ENCODE data around the gene SLC44A4.
"Not testable (repeated sequence)": the region's sequence is repeated elsewhere in the genome, so short reads cannot be mapped to it uniquely, and the experiment has no call there.

SLC44A4 gene

DNA sequence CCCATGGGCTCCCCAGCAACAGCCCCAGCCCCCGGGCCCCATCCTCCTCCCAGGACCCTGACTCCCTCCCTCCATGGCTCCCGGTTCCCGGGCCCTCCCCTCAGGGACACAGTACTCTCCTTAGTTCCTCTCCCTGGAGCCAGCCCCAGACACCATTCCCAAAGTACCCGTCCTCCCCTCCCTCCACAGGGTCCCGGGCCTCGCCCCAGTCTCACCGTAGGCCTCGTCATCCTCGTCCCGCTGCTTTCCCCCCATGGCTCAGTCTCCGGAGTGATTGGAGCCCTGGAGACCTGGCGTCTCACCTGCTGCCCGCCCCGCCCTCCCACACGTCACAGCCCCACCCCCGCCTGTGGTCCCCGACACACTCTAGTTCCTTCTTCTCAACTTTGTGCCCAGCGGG lies at the start of gene SLC44A4:
Gene SLC44A4 (minus strand): TSS at position 272 of the 400 bp plus-strand sequence. CDS start 17 bp downstream, at position 255.
- DNase-seq = no peak

DNA sequence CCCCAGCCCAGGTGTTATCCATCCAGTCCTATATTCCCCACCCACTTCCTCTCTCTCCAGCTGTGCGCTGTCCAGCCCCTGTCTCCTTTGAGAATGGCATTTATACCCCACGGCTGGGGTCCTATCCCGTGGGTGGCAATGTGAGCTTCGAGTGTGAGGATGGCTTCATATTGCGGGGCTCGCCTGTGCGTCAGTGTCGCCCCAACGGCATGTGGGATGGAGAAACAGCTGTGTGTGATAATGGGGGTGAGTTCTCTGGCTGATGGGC lies 49.8 kb upstream of the SLC44A4 start:
- DNase-seq = no peak

DNA sequence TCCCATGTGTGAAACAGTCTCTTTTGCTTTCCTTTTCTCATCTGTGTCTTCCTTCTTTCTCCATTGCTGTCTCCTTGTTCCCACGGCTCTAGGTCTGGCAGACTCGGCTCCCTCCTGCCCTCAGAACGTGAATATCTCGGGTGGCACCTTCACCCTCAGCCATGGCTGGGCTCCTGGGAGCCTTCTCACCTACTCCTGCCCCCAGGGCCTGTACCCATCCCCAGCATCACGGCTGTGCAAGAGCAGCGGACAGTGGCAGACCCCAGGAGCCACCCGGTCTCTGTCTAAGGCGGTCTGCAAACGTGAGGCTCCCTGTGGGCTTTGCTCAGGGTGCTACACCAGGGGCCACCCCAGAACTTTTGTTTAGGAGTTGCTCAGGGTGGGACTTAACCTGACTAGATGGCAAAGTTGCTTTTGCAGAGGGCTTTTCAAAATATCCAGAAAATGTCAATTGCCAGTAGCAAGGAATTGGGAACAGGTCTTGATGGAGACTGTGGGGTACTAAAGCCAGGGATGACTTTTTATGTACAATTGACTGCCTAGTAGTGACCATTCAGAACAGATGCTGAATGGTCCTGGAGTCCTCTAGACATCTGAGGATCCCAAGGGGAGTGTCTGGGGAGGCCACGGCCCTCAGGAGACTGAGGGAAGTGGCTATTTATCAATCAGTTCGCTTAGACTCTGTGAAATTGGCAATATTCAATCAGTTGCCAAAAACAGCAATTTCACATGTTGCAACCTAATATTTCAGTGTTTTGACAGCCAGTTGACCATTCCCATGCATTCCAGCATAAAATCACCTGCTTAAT lies 49.3 kb upstream of the SLC44A4 start:
- DNase-seq = no peak

- no peak for DNase-seq
Measured at GRCh38 chr6:31927242-31927862, 48.6 kb upstream of the SLC44A4 start, which contains the start of gene C2. C2 (plus strand) TSS chr6:31927717; CDS start chr6:31927753, 36 bp downstream.

- peak in 1 of 2 donors; percentile 6 for DNase-seq
Measured at GRCh38 chr6:31922942-31923341, 44.1 kb upstream of the SLC44A4 start.

DNA sequence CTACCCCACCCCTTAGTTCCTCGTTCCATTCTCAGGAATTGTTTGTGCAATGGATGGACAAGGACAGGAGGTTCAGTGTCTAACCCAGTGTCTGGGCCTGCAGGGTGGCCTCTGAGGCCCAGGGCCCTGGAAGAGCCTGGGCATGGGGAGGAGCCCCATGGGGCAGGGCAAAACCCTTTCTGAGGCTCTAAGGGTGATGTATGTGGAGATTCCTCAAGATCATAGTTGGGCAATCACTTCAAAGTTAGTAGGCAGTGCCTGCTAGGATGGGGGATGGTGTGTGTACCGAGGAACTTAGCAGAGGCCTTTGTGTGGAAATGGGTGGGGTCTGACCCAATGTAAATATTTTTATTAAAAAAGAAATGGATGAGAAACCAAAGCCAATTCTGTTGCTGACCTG lies 42.0 kb upstream of the SLC44A4 start:
- DNase-seq = no peak

- DNase-seq = no peak
Measured at GRCh38 chr6:31919624-31920303, 41.0 kb upstream of the SLC44A4 start.

DNA sequence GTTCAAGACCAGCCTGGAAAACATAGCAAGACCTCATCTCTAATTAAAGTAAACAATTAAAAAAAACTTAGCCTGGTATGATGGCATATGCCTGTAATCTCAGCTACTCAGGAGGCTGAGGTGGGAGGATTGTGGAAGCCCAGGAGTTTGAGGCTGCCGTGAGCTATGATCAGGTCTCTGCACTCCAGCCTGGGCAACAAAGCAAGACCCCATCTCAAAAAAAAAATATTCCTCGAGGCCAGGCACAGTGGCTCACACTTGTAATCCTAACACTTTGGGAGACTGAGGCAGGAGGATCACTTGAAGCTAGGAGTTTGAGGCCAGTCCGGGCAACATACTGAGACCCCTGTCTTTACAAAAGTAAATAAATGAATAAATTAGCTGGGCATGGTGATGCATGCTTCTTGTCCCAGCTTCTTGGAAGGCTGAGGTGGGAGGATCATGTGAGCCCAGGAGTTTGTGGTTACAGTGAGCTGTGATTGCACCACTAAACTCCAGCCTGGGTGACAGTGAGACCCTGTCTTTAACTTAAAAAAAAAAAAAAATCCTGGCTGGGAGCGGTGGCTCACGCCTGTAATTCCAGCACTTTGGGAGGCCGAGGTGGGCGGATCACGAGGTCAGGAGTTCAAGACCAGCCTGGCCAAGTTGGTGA lies 39.4 kb upstream of the SLC44A4 start:
- DNase-seq = no peak

GRCh38 chr6:31915756-31916155 lies 37.0 kb upstream of the SLC44A4 start:
- no peak for DNase-seq

DNA sequence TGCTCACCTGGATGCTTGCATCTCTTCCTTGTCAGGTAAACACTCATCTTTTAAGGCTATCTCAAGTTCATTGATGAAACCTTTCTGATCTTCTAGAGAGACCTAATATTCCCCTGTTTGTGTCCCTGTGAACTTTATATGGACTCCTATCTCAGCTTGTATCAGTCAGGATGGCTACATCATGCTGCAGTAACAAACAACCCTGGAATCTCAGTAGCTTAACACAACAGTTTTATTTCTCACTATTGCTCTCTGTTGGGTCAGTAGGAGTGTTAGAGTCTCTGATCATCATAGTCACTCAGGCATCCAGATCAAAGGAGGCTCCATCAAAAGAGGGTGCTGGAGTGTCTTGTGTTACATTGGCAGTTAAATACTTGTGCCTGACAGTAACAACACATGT lies 36.6 kb upstream of the SLC44A4 start:
- DNase-seq = no peak

DNA sequence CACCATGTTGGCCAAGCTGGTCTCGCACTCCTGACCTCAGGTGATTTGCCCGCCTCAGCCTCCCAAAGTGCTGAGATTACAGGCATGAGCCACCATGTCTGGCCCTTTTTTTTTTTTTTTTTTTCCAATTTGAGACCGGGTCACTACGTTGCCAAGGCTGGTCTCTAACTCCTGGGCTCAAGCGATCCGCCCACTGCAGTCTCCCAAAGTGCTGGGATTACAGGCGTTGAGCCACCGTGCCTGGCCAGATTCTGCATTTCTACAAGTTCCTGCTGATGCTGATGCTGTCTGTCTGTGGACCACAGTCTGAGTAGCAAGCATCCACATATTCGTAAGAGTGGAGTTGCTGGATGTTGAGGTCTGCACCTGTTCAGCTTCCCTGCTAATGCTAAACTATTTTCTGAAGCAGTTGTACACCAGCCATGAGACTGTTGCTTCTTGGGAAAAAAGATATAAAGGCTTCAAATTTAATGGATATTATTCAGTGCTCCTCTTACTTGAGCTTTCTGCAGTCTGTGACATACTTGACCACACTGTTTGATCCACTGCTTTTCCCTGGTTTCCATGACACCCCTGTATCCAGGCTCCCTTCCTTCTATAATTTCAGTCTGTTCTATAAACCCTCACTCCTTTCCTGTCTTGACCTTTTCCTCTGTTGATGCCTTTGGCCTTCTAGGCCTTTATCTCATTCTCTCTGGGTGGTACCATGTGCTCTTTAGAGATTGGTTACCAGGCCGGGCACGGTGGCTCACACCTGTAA lies 33.2 kb upstream of the SLC44A4 start:
- DNase-seq = no peak

GRCh38 chr6:31909298-31909697 lies 30.5 kb upstream of the SLC44A4 start:
- DNase-seq = not testable (repeated sequence)

DNA sequence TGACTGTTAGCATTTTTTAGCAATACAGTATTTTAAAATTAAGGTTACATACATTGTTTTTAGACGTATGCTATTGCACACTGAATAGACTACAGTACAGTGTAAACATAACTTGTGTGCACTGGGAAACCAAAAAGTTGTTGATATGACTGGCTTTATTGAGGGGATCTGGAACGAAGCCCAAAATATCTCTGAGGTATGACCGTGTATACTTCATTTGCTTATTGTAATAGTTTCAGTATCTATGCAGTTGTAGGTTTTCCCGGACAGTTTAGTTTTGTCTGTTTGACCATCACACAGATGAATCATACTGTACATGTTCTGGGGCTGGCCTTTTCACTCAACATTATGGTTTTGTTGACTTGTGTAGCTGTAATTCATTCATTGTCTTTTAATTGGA lies 30.0 kb upstream of the SLC44A4 start:
- no peak for DNase-seq

DNA sequence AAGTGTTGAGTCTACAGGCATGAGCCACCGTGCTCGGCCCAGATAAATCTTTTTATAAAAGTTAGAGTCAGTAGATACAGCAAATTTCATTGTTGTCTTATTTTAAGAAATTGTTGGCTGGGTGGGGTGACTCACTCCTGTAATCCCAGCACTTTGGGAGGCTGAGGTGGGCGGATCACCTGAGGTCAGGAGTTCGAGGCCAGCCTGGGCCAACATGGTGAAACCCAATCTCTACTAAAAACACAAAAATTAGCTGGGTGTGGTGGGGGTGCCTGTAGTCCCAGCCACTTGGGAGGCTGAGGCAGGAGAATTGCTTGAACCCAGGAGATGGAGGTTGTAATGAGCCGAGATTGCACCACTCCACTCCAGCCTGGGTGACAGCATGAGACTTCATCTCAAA lies 29.5 kb upstream of the SLC44A4 start:
- not testable (repeated sequence) for DNase-seq

DNA sequence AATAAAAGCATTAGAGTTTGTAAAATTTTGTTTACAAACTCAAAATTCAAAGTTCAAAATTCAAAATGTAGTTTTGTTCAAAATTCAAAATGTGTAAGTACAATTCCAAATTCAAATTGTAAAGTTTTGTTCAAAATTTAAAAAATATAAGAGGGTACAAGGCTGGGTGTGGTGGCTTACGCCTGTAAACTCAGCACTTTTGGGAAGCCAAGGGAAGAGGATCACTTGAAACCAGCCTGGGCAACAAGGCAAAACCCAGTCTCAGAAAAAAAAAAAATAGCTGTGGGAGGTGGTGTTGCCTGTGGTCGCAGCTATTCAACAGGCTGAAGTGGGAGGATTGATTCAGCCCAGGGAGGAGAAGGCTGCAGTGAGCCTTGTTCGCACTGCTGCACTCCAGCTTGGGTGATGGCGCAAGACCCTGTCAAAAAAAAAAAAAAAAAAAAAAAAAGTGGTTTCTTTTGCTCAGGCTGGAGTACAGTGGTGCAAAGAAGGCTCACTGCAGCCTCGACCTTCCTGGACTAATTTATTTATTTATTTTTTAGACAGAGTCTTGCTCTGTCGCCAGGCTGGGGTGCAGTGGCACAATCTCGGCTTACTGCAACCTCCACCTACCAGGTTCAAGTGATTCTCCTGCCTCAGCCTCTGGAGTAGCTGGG lies 28.5 kb upstream of the SLC44A4 start:
- DNase-seq = no peak

GRCh38 chr6:31906727-31907126 lies 27.9 kb upstream of the SLC44A4 start:
- DNase-seq = not testable (repeated sequence)

GRCh38 chr6:31906122-31906521 lies 27.3 kb upstream of the SLC44A4 start:
- DNase-seq = no peak

DNA sequence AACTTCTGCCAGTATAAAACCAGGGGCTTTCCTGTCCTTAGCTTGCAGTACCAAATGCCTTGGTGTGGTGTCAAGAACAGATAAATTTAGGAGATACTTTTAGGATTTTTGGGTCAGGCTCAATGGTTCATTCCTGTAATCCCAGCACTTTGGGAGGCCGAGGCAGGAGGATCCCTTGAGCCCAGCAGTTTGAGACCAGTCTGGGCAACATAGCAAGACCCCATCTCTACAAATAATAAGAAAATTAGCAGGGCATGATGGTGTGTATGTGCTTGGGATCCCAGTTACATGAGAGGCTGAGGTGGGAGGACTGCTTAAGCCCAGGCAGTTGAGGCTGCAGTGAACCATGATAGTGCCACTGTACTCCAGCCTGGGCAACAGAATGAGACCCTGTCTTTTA lies 26.2 kb upstream of the SLC44A4 start:
- DNase-seq = no peak

DNA sequence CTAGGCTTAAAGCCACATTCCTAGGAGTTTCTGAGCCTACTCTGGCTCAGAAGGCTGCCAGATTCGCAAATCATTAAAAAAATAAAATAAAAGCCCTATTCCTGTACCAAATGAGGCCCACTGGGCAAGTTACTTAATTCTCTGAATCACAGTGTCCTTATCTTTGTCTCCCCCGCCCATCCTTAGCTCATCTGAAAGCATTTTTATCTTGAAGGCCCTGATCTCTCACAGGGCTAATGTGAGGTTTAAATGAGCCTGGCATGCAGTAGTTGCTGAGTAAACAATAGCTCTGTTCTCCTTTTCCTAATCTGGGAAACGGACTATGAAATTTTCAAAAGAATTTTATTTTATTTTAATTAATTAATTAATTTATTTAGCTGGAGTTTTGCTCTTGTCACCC lies 25.2 kb upstream of the SLC44A4 start:
- DNase-seq = no peak

DNA sequence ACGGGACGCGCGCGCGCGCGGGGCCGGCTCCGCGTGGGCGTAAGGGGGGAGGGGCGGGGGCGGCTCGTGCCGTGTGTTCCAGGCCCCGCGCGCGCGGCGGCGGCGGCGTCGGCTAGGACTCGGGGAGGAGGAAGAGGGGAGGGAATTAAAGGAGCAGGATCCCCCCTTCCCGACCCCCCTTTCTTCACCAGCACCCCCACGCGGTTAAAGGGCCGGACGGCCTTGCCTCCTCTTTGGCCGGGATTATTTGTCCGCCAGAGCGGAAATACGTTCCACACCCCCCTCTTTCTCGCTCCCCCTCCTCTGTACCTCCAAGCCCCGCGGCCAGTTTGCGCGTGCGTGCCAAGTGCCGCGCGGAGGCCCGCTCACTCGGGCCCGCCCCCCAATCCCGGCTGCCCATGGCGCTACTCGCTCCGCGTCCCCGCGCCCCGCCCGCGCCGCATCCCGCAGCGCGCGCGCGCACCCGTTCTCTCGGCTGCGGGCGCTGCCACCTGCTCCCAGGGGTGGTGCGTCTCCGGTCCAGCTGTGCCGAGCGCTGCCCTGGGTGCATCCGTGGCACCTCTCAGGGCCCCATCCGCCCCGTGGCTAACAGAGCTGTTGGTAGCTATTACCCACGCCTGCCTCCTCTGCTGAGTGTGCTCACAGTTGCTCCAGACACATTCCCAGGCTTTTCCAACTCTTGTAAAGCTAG lies 23.3 kb upstream of the SLC44A4 start, which contains the start of gene ZBTB12:
Gene ZBTB12 (minus strand): TSS at position 134 of the 691 bp plus-strand sequence. CDS start 781 bp downstream, outside the sequence.
- peak; percentile 76 to 79 for DNase-seq

- peak; percentile 51 to 55 for DNase-seq
Measured at GRCh38 chr6:31901415-31901952, 22.7 kb upstream of the SLC44A4 start.
